ENCODE data around the gene COA1.
"Not testable (repeated sequence)": the region's sequence is repeated elsewhere in the genome, so short reads cannot be mapped to it uniquely, and the experiment has no call there.

- not testable (repeated sequence) for TF ChIP-seq EZH2, CTCF (IDR thresholded peaks at IDR 0.05)
Measured at GRCh38 chr7:43687866-43688265, 41.5 kb downstream of the COA1 start.
